ENCODE measurements around the gene MAGI3.

Gene MAGI3

DNA sequence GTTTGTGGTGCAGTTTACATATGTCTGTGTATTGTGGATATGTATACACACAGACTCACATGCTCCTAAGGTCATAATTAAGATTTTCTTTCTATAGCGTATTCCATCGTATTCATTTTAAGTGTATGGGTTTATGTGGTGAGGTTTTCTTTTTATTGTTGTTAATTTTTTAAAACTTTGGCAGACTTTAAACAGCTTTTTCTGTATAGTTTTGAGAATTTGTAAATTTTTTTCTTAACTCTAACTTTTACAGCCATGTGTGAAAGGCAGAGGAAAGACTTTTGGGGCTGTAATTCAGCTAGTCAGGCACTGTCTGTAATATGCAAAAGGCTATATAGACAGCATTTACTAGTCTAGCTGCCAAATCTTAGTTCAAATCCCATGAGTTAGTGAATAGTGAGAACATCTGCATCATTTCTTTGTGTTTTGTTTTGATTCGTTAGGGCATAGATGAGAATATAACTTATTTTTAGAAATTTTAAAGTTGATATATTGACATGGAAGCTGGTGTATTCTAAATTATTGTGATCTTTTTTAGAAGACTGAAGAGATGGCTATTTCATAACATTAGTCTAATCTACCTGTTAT lies 2.3 kb downstream of the MAGI3 start:
- Histone ChIP-seq H3K4me3 (ENCODE audit: low read depth, low read length, poor library complexity, severe bottlenecking) (no peak overlapping the region), H3K9me3 (ENCODE audit: low read length) (no peaks in the 10 kb centered on the region), H3K9me2 (ENCODE audit: low read depth, low read length) (no peaks in the 10 kb centered on the region), H2AFZ (ENCODE audit: low read length) (no peak overlapping the region), H3K79me2 (ENCODE audit: insufficient read depth, low read length) (no peaks in the 10 kb centered on the region), H3K9ac (ENCODE audit: low read length) (no peak overlapping the region), H4K20me1 (ENCODE audit: insufficient read depth, low read length) (no peaks in the 10 kb centered on the region), H3K27me3 (ENCODE audit: insufficient read depth, low read length) (peaks cover 5% of the 10 kb centered on the region; the same call in 1 of the 2 replicates), H3K27ac (ENCODE audit: low read depth, low read length, poor library complexity, severe bottlenecking) (no peak overlapping the region), H3F3A (ENCODE audit: insufficient read depth, low read length) (no peaks in the 10 kb centered on the region), H3K4me2 (ENCODE audit: low read length) (no peak overlapping the region), H3K36me3 (ENCODE audit: insufficient read depth, low read length) (no peaks in the 10 kb centered on the region), H3K4me1 (ENCODE audit: insufficient read depth, low read length, severe bottlenecking) (peaks cover 11% of the 10 kb centered on the region)
- no peak for TF ChIP-seq EZH2 (IDR thresholded peaks at IDR 0.05; ENCODE audit: borderline replicate concordance, low read length)
- no peak for TF ChIP-seq CTCF (IDR thresholded peaks at IDR 0.05; ENCODE audit: low read length)

DNA sequence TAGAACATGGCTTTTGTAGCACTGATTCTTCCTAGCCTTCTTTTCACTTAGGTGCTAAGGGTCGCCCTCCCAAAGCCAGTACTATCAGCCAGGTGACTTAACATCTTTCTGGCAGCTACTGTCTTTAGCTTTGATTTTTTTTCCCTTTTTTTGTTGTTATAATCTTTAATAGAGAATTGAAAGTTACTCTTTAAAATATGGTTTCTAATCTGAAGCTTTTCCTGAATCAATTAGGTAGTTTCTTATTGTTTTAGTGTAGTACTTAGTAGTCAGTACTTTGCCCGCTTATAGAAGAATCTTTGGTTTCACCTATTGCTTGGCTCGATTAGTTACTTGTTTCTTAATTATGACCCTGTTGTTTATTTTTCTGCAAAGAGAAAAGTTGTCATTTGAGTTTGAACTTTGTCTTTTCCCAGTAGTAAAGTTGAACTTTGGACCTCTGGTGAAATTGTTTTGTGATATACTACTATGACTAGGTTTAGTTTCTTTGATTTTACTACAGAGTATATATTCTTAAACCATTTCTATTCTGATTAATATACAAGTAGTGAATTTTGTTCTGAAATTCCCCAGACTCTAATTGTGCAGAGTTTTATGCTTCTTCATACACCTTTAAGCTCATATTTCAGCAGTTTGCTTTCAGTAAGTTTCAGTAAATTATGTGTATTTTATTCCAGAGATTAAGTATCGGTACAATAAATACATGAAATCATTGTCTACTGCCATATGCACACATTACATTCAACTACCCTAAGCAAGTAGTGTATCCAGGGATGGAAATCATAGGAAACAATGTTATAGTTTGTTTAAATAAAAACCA lies 3.9 kb downstream of the MAGI3 start:
- H2AFZ ChIP-seq (ENCODE audit: low read length) = no peak overlapping the region
- H3F3A ChIP-seq (ENCODE audit: insufficient read depth, low read length) = no peaks in the 10 kb centered on the region
- TF ChIP-seq EZH2 (IDR thresholded peaks at IDR 0.05; ENCODE audit: borderline replicate concordance, low read length) = no peak
- no peak for TF ChIP-seq CTCF (IDR thresholded peaks at IDR 0.05; ENCODE audit: low read length)
- no peaks in the 10 kb centered on the region for H4K20me1 ChIP-seq (ENCODE audit: insufficient read depth, low read length)
- H3K27me3 ChIP-seq (ENCODE audit: insufficient read depth, low read length) = no peaks in the 10 kb centered on the region
- no peak overlapping the region for H3K9ac ChIP-seq (ENCODE audit: low read length)
- H3K79me2 ChIP-seq (ENCODE audit: insufficient read depth, low read length) = no peaks in the 10 kb centered on the region
- H3K4me1 ChIP-seq (ENCODE audit: insufficient read depth, low read length, severe bottlenecking) = peaks cover 11% of the 10 kb centered on the region
- no peak overlapping the region for H3K4me2 ChIP-seq (ENCODE audit: low read length)
- no peak overlapping the region for H3K27ac ChIP-seq (ENCODE audit: low read depth, low read length, poor library complexity, severe bottlenecking)
- no peaks in the 10 kb centered on the region for H3K36me3 ChIP-seq (ENCODE audit: insufficient read depth, low read length)
- H3K9me3 ChIP-seq (ENCODE audit: low read length) = no peaks in the 10 kb centered on the region
- H3K9me2 ChIP-seq (ENCODE audit: low read depth, low read length) = no peaks in the 10 kb centered on the region
- no peak overlapping the region for H3K4me3 ChIP-seq (ENCODE audit: low read depth, low read length, poor library complexity, severe bottlenecking)

GRCh38 chr1:113394863-113395259 lies 4.5 kb downstream of the MAGI3 start:
- Histone ChIP-seq H3K9me2 (ENCODE audit: low read depth, low read length) (no peaks in the 10 kb centered on the region), H3K4me3 (ENCODE audit: low read depth, low read length, poor library complexity, severe bottlenecking) (no peak overlapping the region), H4K20me1 (ENCODE audit: insufficient read depth, low read length) (no peaks in the 10 kb centered on the region), H3K9me3 (ENCODE audit: low read length) (no peaks in the 10 kb centered on the region), H3K4me2 (ENCODE audit: low read length) (no peak overlapping the region), H3F3A (ENCODE audit: insufficient read depth, low read length) (no peaks in the 10 kb centered on the region), H3K4me1 (ENCODE audit: insufficient read depth, low read length, severe bottlenecking) (peaks cover 11% of the 10 kb centered on the region), H3K36me3 (ENCODE audit: insufficient read depth, low read length) (no peaks in the 10 kb centered on the region), H3K9ac (ENCODE audit: low read length) (no peak overlapping the region), H3K79me2 (ENCODE audit: insufficient read depth, low read length) (no peaks in the 10 kb centered on the region), H2AFZ (ENCODE audit: low read length) (no peak overlapping the region), H3K27me3 (ENCODE audit: insufficient read depth, low read length) (no peaks in the 10 kb centered on the region), H3K27ac (ENCODE audit: low read depth, low read length, poor library complexity, severe bottlenecking) (no peak overlapping the region)
- TF ChIP-seq CTCF (IDR thresholded peaks at IDR 0.05; ENCODE audit: low read length) (no peak), EZH2 (IDR thresholded peaks at IDR 0.05; ENCODE audit: borderline replicate concordance, low read length) (no peak)

All from OCI-LY1 (cell line).